H1 (cell line): ENCODE data around the gene DMXL2. TPM values are rescaled to one million over a fixed set of nuclear protein-coding genes. Genes with fewer than 3 reads are reported as not detected.

Source experiments
- CTCF ChIA-PET: fragments of 300-600 bp; sonication (Branson Sonifier 250); formaldehyde crosslinking; loops from one replicate; lab custom pipeline; 2021; ENCODE audit not compliant: partially characterized antibody; lab: Charles Lee
- POLR2A ChIA-PET: fragments of 300-600 bp; sonication (Branson Sonifier 250); formaldehyde crosslinking; loops from one replicate; lab custom pipeline; 2021; ENCODE audit warnings: inconsistent platforms; ENCODE audit not compliant: partially characterized antibody; lab: Charles Lee
- DNase-seq, 2 experiments: peaks; one replicate each; pipeline versions ENCODE4 v3.0.0 to v3.0.0-alpha.2; 2010 to 2022; ENCODE audit warnings: low spot score in 2 of 2, low read depth in 1 of 2, mixed read lengths in 1 of 2
- FAIRE-seq: peaks from 2 replicates; lab custom pipeline; 2011; peaks lifted over from hg19 to GRCh38; lab: Jason Lieb, UNC
- H2AFZ ChIP-seq: 2 replicates; pipeline ENCODE4 v1.8.1; 2012; ENCODE audit warnings: low read length, inconsistent platforms
- H2AK5ac ChIP-seq: 2 replicates; pipeline ENCODE4 v1.6.1; 2013; ENCODE audit warnings: low read depth, low read length
- H2BK120ac ChIP-seq: replicated peaks from 2 replicates; pipeline ENCODE3; 2013; ENCODE audit warnings: low read depth, low read length, inconsistent platforms
- H2BK12ac ChIP-seq: 2 replicates; pipeline ENCODE4 v1.6.1; 2013; ENCODE audit warnings: low read depth, low read length
- H2BK15ac ChIP-seq: 2 replicates; pipeline ENCODE4 v1.6.1; 2013; ENCODE audit warnings: low read length
- H2BK20ac ChIP-seq: 2 replicates; pipeline ENCODE4 v1.6.1; 2013; ENCODE audit warnings: low read length
- H2BK5ac ChIP-seq: 2 replicates; pipeline ENCODE4 v1.6.1; 2013; ENCODE audit warnings: low read depth, low read length
- H3K14ac ChIP-seq: 2 replicates; pipeline ENCODE4 v1.6.1; 2013; ENCODE audit warnings: inconsistent platforms; ENCODE audit not compliant: insufficient read length
- H3K18ac ChIP-seq: 2 replicates; pipeline ENCODE4 v1.6.1; 2013; ENCODE audit warnings: low read length; ENCODE audit errors: extremely low read depth
- H3K23ac ChIP-seq: 2 replicates; pipeline ENCODE4 v1.6.1; 2013; ENCODE audit warnings: inconsistent platforms; ENCODE audit not compliant: insufficient read length
- H3K23me2 ChIP-seq: 2 replicates; pipeline ENCODE4 v1.6.1; 2013; ENCODE audit warnings: low read depth, low read length
- H3K27ac ChIP-seq: 2 replicates; pipeline ENCODE4 v1.6.1; 2011; ENCODE audit warnings: low read depth, low read length, inconsistent platforms
- H3K27me3 ChIP-seq, 4 experiments: replicated peaks in 1 of 4; 1 replicate in 1 of 4; 2 replicates in 3 of 4; pipeline versions ENCODE4 v1.6.1 to v1.8.1; 2011 to 2013; ENCODE audit warnings: low read length in 3 of 4, mild to moderate bottlenecking in 3 of 4, inconsistent platforms in 2 of 4, mixed read lengths in 2 of 4, moderate library complexity in 1 of 4; ENCODE audit not compliant: control insufficient read depth in 3 of 4, insufficient read depth in 3 of 4; ENCODE audit errors: extremely low read depth in 1 of 4
- H3K36me3 ChIP-seq, 4 experiments: 2 replicates each; pipeline versions ENCODE4 v1.6.1 to v1.8.1; 2011 to 2013; ENCODE audit warnings: mild to moderate bottlenecking in 4 of 4, low read length in 3 of 4, moderate library complexity in 2 of 4, control low read depth in 1 of 4, inconsistent platforms in 1 of 4; ENCODE audit not compliant: insufficient read depth in 4 of 4, control insufficient read depth in 2 of 4
- H3K4ac ChIP-seq: replicated peaks from 2 replicates; pipeline ENCODE3; 2013; ENCODE audit warnings: low read length, low read depth, mixed read lengths, inconsistent platforms; ENCODE audit not compliant: insufficient read length
- H3K4me1 ChIP-seq, 4 experiments: replicated peaks in 1 of 4; 1 replicate in 1 of 4; 2 replicates in 3 of 4; pipeline versions ENCODE4 v1.6.1 to v1.8.1; 2011 to 2013; ENCODE audit warnings: low read length in 3 of 4, inconsistent platforms in 2 of 4, mixed read lengths in 1 of 4; ENCODE audit not compliant: insufficient read depth in 4 of 4, control insufficient read depth in 3 of 4
- H3K4me2 ChIP-seq, 2 experiments: 2 replicates each; pipeline versions ENCODE4 v1.6.1 to v1.8.1; 2011 to 2013; ENCODE audit warnings: low read depth in 2 of 2, low read length in 2 of 2, control low read depth in 1 of 2, inconsistent platforms in 1 of 2, mild to moderate bottlenecking in 1 of 2; ENCODE audit not compliant: insufficient read depth in 1 of 2
- H3K4me3 ChIP-seq, 4 experiments: fragments of 200-600, 300-600 bp in 1 of 4; sonication (generic), shearing (Covaris generic), sonication (Bioruptor Twin) in 1 of 4; 2 replicates each; pipeline versions ENCODE4 v1.5.1 to v1.8.1; 2011 to 2016; ENCODE audit warnings: low read length in 4 of 4, low read depth in 3 of 4, control low read depth in 2 of 4, inconsistent platforms in 2 of 4, mild to moderate bottlenecking in 2 of 4, mixed read lengths in 1 of 4, moderate library complexity in 1 of 4; ENCODE audit not compliant: insufficient read depth in 2 of 4; ENCODE audit errors: extremely low read depth in 1 of 4
- H3K56ac ChIP-seq: replicated peaks from 2 replicates; pipeline ENCODE3; 2013; ENCODE audit warnings: low read depth, mild to moderate bottlenecking, mixed read lengths, low read length, inconsistent platforms; ENCODE audit not compliant: insufficient read length
- H3K79me1 ChIP-seq: 2 replicates; pipeline ENCODE4 v1.6.1; 2013; ENCODE audit warnings: low read depth, low read length, control low read depth
- H3K79me2 ChIP-seq, 2 experiments: 2 replicates each; pipeline versions ENCODE4 v1.6.1 to v1.8.1; 2012 to 2013; ENCODE audit warnings: low read length in 2 of 2, mild to moderate bottlenecking in 2 of 2, inconsistent platforms in 1 of 2; ENCODE audit not compliant: insufficient read depth in 2 of 2, control insufficient read depth in 1 of 2
- H3K9ac ChIP-seq, 4 experiments: replicated peaks in 1 of 4; 1 replicate in 1 of 4; 2 replicates in 3 of 4; pipeline versions ENCODE4 v1.6.1 to v1.8.1; 2011 to 2013; ENCODE audit warnings: low read depth in 3 of 4, low read length in 3 of 4, control low read depth in 2 of 4, mild to moderate bottlenecking in 2 of 4, moderate library complexity in 2 of 4, inconsistent platforms in 1 of 4; ENCODE audit errors: extremely low read depth in 1 of 4
- H3K9me3 ChIP-seq, 2 experiments: 2 replicates each; pipeline versions ENCODE4 v1.6.1 to v1.8.1; 2012 to 2013; ENCODE audit warnings: mild to moderate bottlenecking in 2 of 2, moderate library complexity in 2 of 2, control low read depth in 1 of 2, inconsistent platforms in 1 of 2, low read depth in 1 of 2, low read length in 1 of 2, mixed read lengths in 1 of 2; ENCODE audit not compliant: insufficient read depth in 2 of 2
- H4K20me1 ChIP-seq, 2 experiments: replicated peaks in 1 of 2; 2 replicates each; pipeline versions ENCODE3 to v1.8.1; 2011 to 2013; ENCODE audit warnings: inconsistent platforms in 2 of 2, low read length in 2 of 2, mild to moderate bottlenecking in 1 of 2; ENCODE audit not compliant: insufficient read depth in 2 of 2, control insufficient read depth in 1 of 2
- H4K5ac ChIP-seq: 2 replicates; pipeline ENCODE4 v1.6.1; 2013; ENCODE audit warnings: low read length, low read depth, mixed read lengths, inconsistent platforms; ENCODE audit not compliant: insufficient read length
- H4K8ac ChIP-seq: 2 replicates; pipeline ENCODE4 v1.8.0; 2013; ENCODE audit warnings: mild to moderate bottlenecking, moderate library complexity, low read length, inconsistent platforms; ENCODE audit not compliant: insufficient read depth; ENCODE audit errors: extremely low read depth
- H4K91ac ChIP-seq: replicated peaks from 2 replicates; pipeline ENCODE3; 2013; ENCODE audit warnings: low read length, mixed read lengths, inconsistent platforms; ENCODE audit not compliant: insufficient read length
- CTCF ChIP-seq, 3 experiments: IDR thresholded peaks; 1 replicate in 2 of 3; 2 replicates in 1 of 3; pipeline versions ENCODE4 v1.5.1 to v1.6.1; 2011; ENCODE audit warnings: low read length in 3 of 3, mild to moderate bottlenecking in 3 of 3, inconsistent platforms in 2 of 3, low read depth in 1 of 3, moderate library complexity in 1 of 3; ENCODE audit not compliant: insufficient read depth in 1 of 3; ENCODE audit errors: control extremely low read depth in 1 of 3
- KDM4A ChIP-seq: IDR thresholded peaks from one replicate; pipeline ENCODE4 v1.7.1; 2012; ENCODE audit warnings: low read depth, mild to moderate bottlenecking, moderate library complexity, low read length, inconsistent platforms; ENCODE audit not compliant: severe bottlenecking
- WGBS, 2 experiments: shearing (Covaris generic) in 1 of 2; methylation state at CpG; one replicate each; pipeline versions ENCODE4 v1.1.6 to v1.1.7; 2013 to 2015; ENCODE audit warnings: low lambda C conversion rate in 2 of 2, mixed read lengths in 2 of 2, inconsistent platforms in 1 of 2, low coverage in 1 of 2, missing lambda C conversion rate in 1 of 2; ENCODE audit not compliant: insufficient replicate concordance in 2 of 2, insufficient coverage in 1 of 2, insufficient read length in 1 of 2; ENCODE audit errors: extremely low coverage in 1 of 2, missing lambda C conversion rate in 1 of 2; 5-methylcytosine and 5-hydroxymethylcytosine counted together
- polyA plus RNA-seq, 7 experiments: library from polyadenylated mRNA; depleted of rRNA in 3 of 7; stranded (reverse) in 5 of 7; unstranded in 2 of 7; fragments of >200 nt in 5 of 7; fragments of 200-250 nt in 2 of 7; gene quantifications; 1 replicate in 5 of 7; 2 replicates in 1 of 7; 4 replicates in 1 of 7; pipeline versions ENCODE4 v1.2.1 to v1.2.3, GENCODE V29; 2011 to 2013; ENCODE audit warnings: missing spikeins in 2 of 7, mixed read lengths in 2 of 7
- total RNA-seq: library from RNA; stranded (reverse); fragmentation: NEBNext Ultra II Directional; extraction: Animal tissue kit (Norgen Biotek cat#: 25700); gene quantifications from 2 replicates; pipeline ENCODE4 v1.2.1, GENCODE V29; 2021

DMXL2 gene
- total and polyA plus RNA-seq, 2 of the 8 experiments (the other 6 are each of a cell fraction or from before 2014, with no cell fraction given) = 9.5 to 10.6 TPM

GRCh38 chr15:51561271-51561670, 61.3 kb downstream of the DMXL2 start:
- no peaks in the 10 kb centered on the region for H3K36me3 ChIP-seq
- no peaks in the 10 kb centered on the region for H3K9me3 ChIP-seq
- H3K9ac ChIP-seq = no peak overlapping the region
- no peak overlapping the region for H3K4ac ChIP-seq
- H3K79me1 ChIP-seq = no peaks in the 10 kb centered on the region
- no peaks in the 10 kb centered on the region for H4K20me1 ChIP-seq
- POLR2A ChIA-PET = no interaction called here
- H3K18ac ChIP-seq = no peak overlapping the region
- no peaks in the 10 kb centered on the region for H3K23me2 ChIP-seq
- H3K27ac ChIP-seq = no peak overlapping the region
- H2BK5ac ChIP-seq = no peak overlapping the region
- H3K79me2 ChIP-seq = no peaks in the 10 kb centered on the region
- H3K27me3 ChIP-seq = no peaks in the 10 kb centered on the region
- H4K91ac ChIP-seq = no peak overlapping the region
- no peaks in the 10 kb centered on the region for H3K4me1 ChIP-seq
- no peak overlapping the region for H2BK12ac ChIP-seq
- no peak overlapping the region for H2BK20ac ChIP-seq
- H3K4me2 ChIP-seq = no peak overlapping the region
- H2AFZ ChIP-seq = no peak overlapping the region
- no peak overlapping the region for H4K5ac ChIP-seq
- DNase-seq (no peak), FAIRE-seq (no peak)
- H2AK5ac ChIP-seq = no peak overlapping the region
- no peak overlapping the region for H2BK120ac ChIP-seq
- H3K23ac ChIP-seq = no peak overlapping the region
- CTCF ChIA-PET = interaction anchor here (1.4 to 1.5 kb wide), 2 partner anchors 15 to 83 kb away, joined by 3 to 7 read pairs; no protein-coding TSS in a partner anchor
- no peak overlapping the region for H2BK15ac ChIP-seq
- no peak for TF ChIP-seq KDM4A
- TF ChIP-seq CTCF (IDR thresholded peaks at IDR 0.05; ENCODE audit: control extremely low read depth in 1 of 3, insufficient read depth in 1 of 3, low read depth in 1 of 3, low read length in 3 of 3) = peak in 2 of 3 experiments; percentile 22 to 36; a peak in 3 of 4 replicates
- 61% methylated on average over 5 of the region's 5 CpGs; no CpG with 5 or more reads in 1 of the 2 experiments for WGBS, 2 experiments
- no peak overlapping the region for H3K14ac ChIP-seq
- no peak overlapping the region for H4K8ac ChIP-seq
- no peak overlapping the region for H3K4me3 ChIP-seq
- no peak overlapping the region for H3K56ac ChIP-seq
